ENCODE results near the gene PCID2.
"Not testable (repeated sequence)": the region's sequence is repeated elsewhere in the genome, so short reads cannot be mapped to it uniquely, and the experiment has no call there.

PCID2 gene

GRCh38 chr13:113208421-113209335 is at the start of gene PCID2:
PCID2 (minus strand) TSS chr13:113208669; CDS start chr13:113208634, 35 bp downstream.
- Histone ChIP-seq H3K9me3 (ENCODE audit: low read length) (no peaks in the 10 kb centered on the region), H3K9ac (ENCODE audit: low read length) (peak within 1 kb of the TSS; percentile 63), H3K4me1 (ENCODE audit: insufficient read depth, low read length) (peaks cover 50% of the 10 kb centered on the region), H3K36me3 (ENCODE audit: insufficient read depth, low read length) (no peaks in the 10 kb centered on the region), H3K4me3 (ENCODE audit: low read depth in 1 of 2, low read length in 2 of 2) (peak within 1 kb of the TSS; percentile 70 to 92), H3K27ac (ENCODE audit: low read depth, low read length) (peak within 1 kb of the TSS; percentile 92), H3K27me3 (ENCODE audit: control insufficient read depth in 1 of 2, insufficient read depth in 2 of 2, low read length in 2 of 2) (no peaks in the 10 kb centered on the region)

- H3K36me3 ChIP-seq (ENCODE audit: insufficient read depth, low read length): peaks cover 50% of the 10 kb centered on the region
- not testable (repeated sequence) for H3K4me1 ChIP-seq (ENCODE audit: insufficient read depth, low read length); H3K4me3 ChIP-seq (ENCODE audit: low read depth in 1 of 2, low read length in 2 of 2); H3K9me3 ChIP-seq (ENCODE audit: low read length); H3K27ac ChIP-seq (ENCODE audit: low read depth, low read length); H3K27me3 ChIP-seq (ENCODE audit: control insufficient read depth in 1 of 2, insufficient read depth in 2 of 2, low read length in 2 of 2); H3K9ac ChIP-seq (ENCODE audit: low read length)
Observed at GRCh38 chr13:113257908-113258307, 49.4 kb upstream of the PCID2 start.

GRCh38 chr13:113252516-113253095 is 44.1 kb upstream of the PCID2 start:
- H3K4me3 ChIP-seq (ENCODE audit: low read depth in 1 of 2, low read length in 2 of 2): no peak overlapping the region
- H3K36me3 ChIP-seq (ENCODE audit: insufficient read depth, low read length): peaks cover 69% of the 10 kb centered on the region

GRCh38 chr13:113245849-113246796 is 37.7 kb upstream of the PCID2 start:
- H3K4me3 ChIP-seq (ENCODE audit: low read depth in 1 of 2, low read length in 2 of 2): no peak overlapping the region
- no peak overlapping the region for H3K27ac ChIP-seq (ENCODE audit: low read depth, low read length)
- no peak overlapping the region for H3K9ac ChIP-seq (ENCODE audit: low read length)
- no peaks in the 10 kb centered on the region for H3K9me3 ChIP-seq (ENCODE audit: low read length)
- H3K27me3 ChIP-seq (ENCODE audit: control insufficient read depth in 1 of 2, insufficient read depth in 2 of 2, low read length in 2 of 2): no peaks in the 10 kb centered on the region
- no peaks in the 10 kb centered on the region for H3K4me1 ChIP-seq (ENCODE audit: insufficient read depth, low read length)
- H3K36me3 ChIP-seq (ENCODE audit: insufficient read depth, low read length): peaks cover 82% of the 10 kb centered on the region

More at GRCh38 chr13:113252516-113253095, 44.1 kb upstream of the PCID2 start:
- Histone ChIP-seq H3K27me3 (ENCODE audit: control insufficient read depth in 1 of 2, insufficient read depth in 2 of 2, low read length in 2 of 2) (no peaks in the 10 kb centered on the region), H3K9ac (ENCODE audit: low read length) (no peak overlapping the region), H3K27ac (ENCODE audit: low read depth, low read length) (no peak overlapping the region), H3K9me3 (ENCODE audit: low read length) (no peaks in the 10 kb centered on the region), H3K4me1 (ENCODE audit: insufficient read depth, low read length) (no peaks in the 10 kb centered on the region)

- no peaks in the 10 kb centered on the region for H3K9me3 ChIP-seq (ENCODE audit: low read length)
- H3K4me1 ChIP-seq (ENCODE audit: insufficient read depth, low read length): no peaks in the 10 kb centered on the region
- no peak overlapping the region for H3K4me3 ChIP-seq (ENCODE audit: low read depth in 1 of 2, low read length in 2 of 2)
- no peaks in the 10 kb centered on the region for H3K27me3 ChIP-seq (ENCODE audit: control insufficient read depth in 1 of 2, insufficient read depth in 2 of 2, low read length in 2 of 2)
- H3K9ac ChIP-seq (ENCODE audit: low read length): no peak overlapping the region
- no peak overlapping the region for H3K27ac ChIP-seq (ENCODE audit: low read depth, low read length)
- H3K36me3 ChIP-seq (ENCODE audit: insufficient read depth, low read length): peaks cover 82% of the 10 kb centered on the region
Observed at GRCh38 chr13:113243847-113244246, 35.4 kb upstream of the PCID2 start.

GRCh38 chr13:113241623-113242022 is 33.2 kb upstream of the PCID2 start:
- not testable (repeated sequence) for H3K27me3 ChIP-seq (ENCODE audit: control insufficient read depth in 1 of 2, insufficient read depth in 2 of 2, low read length in 2 of 2); H3K27ac ChIP-seq (ENCODE audit: low read depth, low read length); H3K4me1 ChIP-seq (ENCODE audit: insufficient read depth, low read length); H3K9me3 ChIP-seq (ENCODE audit: low read length); H3K4me3 ChIP-seq (ENCODE audit: low read depth in 1 of 2, low read length in 2 of 2); H3K9ac ChIP-seq (ENCODE audit: low read length)
- H3K36me3 ChIP-seq (ENCODE audit: insufficient read depth, low read length): peaks cover 75% of the 10 kb centered on the region

- Histone ChIP-seq H3K9me3 (ENCODE audit: low read length) (no peaks in the 10 kb centered on the region), H3K4me3 (ENCODE audit: low read depth in 1 of 2, low read length in 2 of 2) (no peak overlapping the region), H3K36me3 (ENCODE audit: insufficient read depth, low read length) (peaks cover 65% of the 10 kb centered on the region)
Observed at GRCh38 chr13:113239986-113240385, 31.5 kb upstream of the PCID2 start.

GRCh38 chr13:113239357-113239756 is 30.9 kb upstream of the PCID2 start:
- no peaks in the 10 kb centered on the region for H3K27me3 ChIP-seq (ENCODE audit: control insufficient read depth in 1 of 2, insufficient read depth in 2 of 2, low read length in 2 of 2)
- H3K36me3 ChIP-seq (ENCODE audit: insufficient read depth, low read length): peaks cover 65% of the 10 kb centered on the region
- H3K9ac ChIP-seq (ENCODE audit: low read length): no peak overlapping the region
- no peak overlapping the region for H3K4me3 ChIP-seq (ENCODE audit: low read depth in 1 of 2, low read length in 2 of 2)
- H3K9me3 ChIP-seq (ENCODE audit: low read length): no peaks in the 10 kb centered on the region
- H3K4me1 ChIP-seq (ENCODE audit: insufficient read depth, low read length): no peaks in the 10 kb centered on the region
- H3K27ac ChIP-seq (ENCODE audit: low read depth, low read length): no peak overlapping the region

More at GRCh38 chr13:113239986-113240385, 31.5 kb upstream of the PCID2 start:
- H3K4me1 ChIP-seq (ENCODE audit: insufficient read depth, low read length): no peaks in the 10 kb centered on the region
- H3K27me3 ChIP-seq (ENCODE audit: control insufficient read depth in 1 of 2, insufficient read depth in 2 of 2, low read length in 2 of 2): no peaks in the 10 kb centered on the region
- no peak overlapping the region for H3K9ac ChIP-seq (ENCODE audit: low read length)
- H3K27ac ChIP-seq (ENCODE audit: low read depth, low read length): no peak overlapping the region

- H3K4me3 ChIP-seq (ENCODE audit: low read depth in 1 of 2, low read length in 2 of 2): no peak overlapping the region
- H3K27ac ChIP-seq (ENCODE audit: low read depth, low read length): no peak overlapping the region
- no peaks in the 10 kb centered on the region for H3K9me3 ChIP-seq (ENCODE audit: low read length)
- H3K9ac ChIP-seq (ENCODE audit: low read length): no peak overlapping the region
- H3K27me3 ChIP-seq (ENCODE audit: control insufficient read depth in 1 of 2, insufficient read depth in 2 of 2, low read length in 2 of 2): no peaks in the 10 kb centered on the region
- H3K4me1 ChIP-seq (ENCODE audit: insufficient read depth, low read length): no peaks in the 10 kb centered on the region
- peaks cover 62% of the 10 kb centered on the region for H3K36me3 ChIP-seq (ENCODE audit: insufficient read depth, low read length)
Observed at GRCh38 chr13:113238536-113238935, 30.1 kb upstream of the PCID2 start.

GRCh38 chr13:113233101-113233500 is 24.6 kb upstream of the PCID2 start:
- peaks cover 60% of the 10 kb centered on the region for H3K36me3 ChIP-seq (ENCODE audit: insufficient read depth, low read length)
- no peaks in the 10 kb centered on the region for H3K9me3 ChIP-seq (ENCODE audit: low read length)
- no peaks in the 10 kb centered on the region for H3K27me3 ChIP-seq (ENCODE audit: control insufficient read depth in 1 of 2, insufficient read depth in 2 of 2, low read length in 2 of 2)
- no peaks in the 10 kb centered on the region for H3K4me1 ChIP-seq (ENCODE audit: insufficient read depth, low read length)
- H3K9ac ChIP-seq (ENCODE audit: low read length): no peak overlapping the region
- no peak overlapping the region for H3K4me3 ChIP-seq (ENCODE audit: low read depth in 1 of 2, low read length in 2 of 2)
- no peak overlapping the region for H3K27ac ChIP-seq (ENCODE audit: low read depth, low read length)

All from muscle layer of colon (tissue), 2 donors.